HG02623 (cell line): ENCODE data around the gene PTGES2.

Source experiments
- ATAC-seq: cut with Tn5 transposase; IDR thresholded peaks from one replicate; pipeline ENCODE4 v1.9.1; 2021; ENCODE audit warnings: moderate library complexity; ENCODE audit not compliant: unreplicated experiment

PTGES2 gene

GRCh38 chr9:128106181-128106939 is 21.2 kb downstream of the PTGES2 start:
- ATAC-seq: no peak

GRCh38 chr9:128105538-128106175 is 21.9 kb downstream of the PTGES2 start:
- ATAC-seq: no peak

GRCh38 chr9:128104171-128104618 is 23.3 kb downstream of the PTGES2 start:
- no peak for ATAC-seq

GRCh38 chr9:128103589-128103962 is 24.0 kb downstream of the PTGES2 start:
- no peak for ATAC-seq

GRCh38 chr9:128102861-128103588 is 24.5 kb downstream of the PTGES2 start:
- ATAC-seq: no peak

- ATAC-seq: no peak
Measured at GRCh38 chr9:128102196-128102595, 25.3 kb downstream of the PTGES2 start.

GRCh38 chr9:128101690-128102089 is 25.8 kb downstream of the PTGES2 start:
- ATAC-seq: no peak

- no peak for ATAC-seq
Measured at GRCh38 chr9:128101231-128101661, 26.3 kb downstream of the PTGES2 start.

GRCh38 chr9:128100581-128100980 is 26.9 kb downstream of the PTGES2 start:
- no peak for ATAC-seq

GRCh38 chr9:128099932-128100491 is 27.5 kb downstream of the PTGES2 start:
- ATAC-seq: no peak

- ATAC-seq: no peak
Measured at GRCh38 chr9:128099231-128099931, 28.1 kb downstream of the PTGES2 start.

- ATAC-seq: no peak
Measured at GRCh38 chr9:128098297-128099230, 29.0 kb downstream of the PTGES2 start.

GRCh38 chr9:128097543-128098296 is 29.8 kb downstream of the PTGES2 start:
- ATAC-seq: no peak

GRCh38 chr9:128096616-128097536 is 30.7 kb downstream of the PTGES2 start:
- ATAC-seq: no peak

- ATAC-seq: no peak
Measured at GRCh38 chr9:128094950-128095544, 32.5 kb downstream of the PTGES2 start.

- peak; percentile 89 for ATAC-seq
Measured at GRCh38 chr9:128094166-128094949, 33.2 kb downstream of the PTGES2 start.

GRCh38 chr9:128093011-128093410 is 34.5 kb downstream of the PTGES2 start:
- ATAC-seq: no peak
